Stimulated activated CD4-positive, alpha-beta T cell treated with anti-CD3 and anti-CD28 coated beads, Interleukin-12 subunit alpha, Interleukin-12 subunit beta, amount 100 ng/mL, for 48 hours (primary cell): ENCODE results near the gene SOS2.
A peak's percentile ranks its signal among the peaks of the same experiment; 100 is the strongest.
"Not testable (repeated sequence)": the region's sequence is repeated elsewhere in the genome, so short reads cannot be mapped to it uniquely, and the experiment has no call there.

Experiments
- DNase-seq, 3 donors: peaks; one replicate each; pipeline ENCODE4 v3.0.0-alpha.2; 2020; ENCODE audit warnings: low read depth in 2 of 3, low spot score in 1 of 3

SOS2 gene

DNA sequence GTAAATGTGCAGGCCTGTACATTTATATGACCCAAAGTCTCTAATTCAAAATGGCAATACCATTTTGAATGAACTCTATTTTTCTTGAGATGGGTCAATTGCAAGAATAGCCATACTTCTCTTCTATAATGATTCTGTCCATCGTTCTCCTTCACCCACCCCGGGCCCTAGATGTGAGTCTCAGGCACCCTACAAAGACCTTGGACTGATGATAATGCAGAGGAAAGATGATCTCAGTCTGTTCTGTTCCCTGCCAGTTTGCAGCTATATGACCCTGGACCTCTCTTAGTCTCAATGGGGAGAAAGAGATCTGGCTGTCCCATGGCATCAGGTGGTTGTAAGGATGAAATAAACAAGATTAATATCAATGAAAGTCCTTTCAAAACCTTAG is 145.1 kb downstream of the SOS2 start:
- DNase-seq = no peak

DNA sequence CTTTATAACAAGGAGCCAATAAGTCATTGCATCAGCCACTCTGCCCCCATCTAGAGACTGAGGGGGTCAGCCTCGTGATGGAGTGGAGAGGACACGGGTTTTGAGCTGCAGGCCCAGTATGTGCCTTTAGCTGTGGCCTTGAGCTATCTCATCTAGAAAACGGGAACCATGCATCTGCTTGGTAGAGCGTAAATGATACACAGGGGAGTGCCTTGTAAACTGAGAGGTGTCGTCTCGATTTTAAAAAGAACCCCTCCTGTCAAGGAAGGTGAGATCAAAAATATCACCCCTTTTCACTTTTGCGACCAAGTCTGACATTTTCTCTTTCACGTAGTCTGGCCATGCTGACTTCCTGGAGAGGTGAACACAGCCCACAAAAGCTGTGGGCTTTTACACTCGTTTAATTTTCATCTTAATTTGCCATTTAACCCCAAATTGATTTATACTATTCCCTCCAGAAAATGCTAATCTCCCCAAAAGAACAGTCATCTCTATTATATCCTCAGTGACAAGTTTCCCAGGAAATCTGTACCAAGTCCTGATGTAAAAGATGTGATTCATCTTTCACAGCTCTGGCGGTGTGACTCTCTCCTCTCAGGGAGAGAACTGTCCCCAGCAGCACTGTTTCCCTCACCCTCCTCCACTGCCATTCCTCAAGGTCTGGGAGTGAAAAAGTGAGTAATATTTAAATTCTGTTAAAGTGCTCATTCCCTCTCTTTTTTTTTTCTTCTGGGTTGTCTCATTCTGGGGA is 145.6 kb downstream of the SOS2 start:
- peak in 1 of 3 donors; percentile 49 for DNase-seq

DNA sequence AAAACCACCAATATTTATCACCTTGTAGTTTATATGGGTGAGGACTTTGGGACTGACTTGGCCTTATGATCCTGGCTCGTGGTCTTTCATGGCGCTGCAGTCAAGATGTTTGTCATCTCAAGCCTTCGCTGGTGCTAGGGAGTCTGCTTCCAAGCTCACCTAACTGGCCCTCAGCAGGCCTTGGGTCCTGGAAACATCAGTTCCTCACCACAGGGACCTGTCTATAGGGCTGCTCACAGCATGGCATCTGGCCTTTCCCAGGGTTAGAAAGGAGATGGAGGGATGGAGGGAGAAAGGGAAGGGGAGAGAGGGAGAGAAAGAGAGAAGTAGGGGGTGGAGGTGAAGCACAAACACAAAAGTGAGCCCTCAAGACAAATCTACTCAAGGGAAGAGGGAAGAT is 146.7 kb downstream of the SOS2 start:
- no peak for DNase-seq

DNA sequence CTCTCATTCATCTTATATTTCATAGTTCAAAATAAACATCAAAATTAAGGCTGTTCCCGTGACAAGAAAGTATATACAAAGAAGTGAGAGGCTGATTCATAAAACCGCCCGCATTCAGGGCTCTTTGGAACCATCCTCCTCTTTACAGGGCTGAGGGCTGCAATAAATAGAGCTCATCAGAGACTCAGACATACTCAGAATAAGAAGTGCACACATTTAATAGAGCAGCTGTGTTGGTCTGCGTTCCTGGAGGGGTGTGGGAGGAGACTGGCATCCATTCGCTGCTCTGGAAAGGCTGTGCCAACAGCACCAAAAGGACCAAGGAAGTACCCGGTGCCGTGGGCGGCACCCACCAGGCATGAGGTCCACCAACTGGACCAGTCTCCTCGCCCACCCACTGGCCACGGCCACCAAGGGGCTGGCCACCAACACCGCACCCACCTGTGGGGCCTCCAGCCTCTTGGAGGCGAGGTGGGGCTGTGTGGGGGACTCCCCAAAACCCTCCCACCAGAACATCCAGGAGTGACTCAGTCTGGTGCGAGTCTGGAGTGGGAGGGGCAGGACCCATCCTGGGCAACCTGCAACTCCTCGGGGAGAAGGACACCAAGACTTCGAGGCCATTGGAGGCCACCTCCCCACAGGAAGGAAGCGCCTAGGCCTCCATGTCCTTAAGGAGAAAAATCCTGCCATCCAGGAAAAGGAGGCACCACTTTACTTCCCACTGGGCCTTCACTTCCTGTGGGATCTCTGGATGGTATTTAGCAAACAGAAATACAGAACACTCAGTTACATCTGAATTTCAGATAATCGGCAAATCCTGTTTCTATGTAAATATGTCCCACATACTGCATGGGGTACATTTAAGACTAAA is 147.7 kb downstream of the SOS2 start:
- peak; percentile 59 to 63 (median 61) for DNase-seq

DNA sequence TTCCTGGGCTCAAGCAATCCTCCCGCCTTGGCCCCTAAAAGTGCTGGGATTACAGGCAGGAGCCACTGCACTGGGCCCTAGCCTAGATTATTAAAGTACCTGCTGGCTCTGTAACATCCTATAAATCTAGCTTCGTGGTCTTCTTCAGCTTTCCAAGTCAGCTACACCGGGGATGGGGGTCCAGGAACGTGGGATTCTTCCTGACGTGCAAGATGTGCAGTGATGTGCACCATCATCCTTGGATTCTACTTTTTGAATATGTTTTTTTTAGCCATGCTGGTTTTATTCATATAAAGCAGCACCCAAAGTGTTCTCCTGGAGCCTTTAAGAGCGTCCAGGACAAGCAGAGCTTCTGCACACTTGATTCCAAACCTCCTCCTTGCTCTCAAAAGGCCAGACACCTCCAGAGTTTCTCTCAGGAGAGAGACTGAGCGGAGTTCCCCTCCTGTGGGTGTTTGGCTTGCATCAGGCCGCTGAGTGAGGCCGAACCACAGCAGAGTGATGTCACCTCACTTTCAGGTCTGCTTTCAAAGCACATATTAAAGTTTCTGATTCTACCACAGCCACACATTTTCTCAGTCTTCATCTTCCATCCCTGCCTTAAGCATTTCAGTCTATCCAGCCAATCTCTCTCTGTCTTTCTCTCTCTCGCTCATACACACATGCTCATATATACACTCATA is 148.5 kb downstream of the SOS2 start:
- DNase-seq = peak; percentile 73 to 88 (median 81)

DNA sequence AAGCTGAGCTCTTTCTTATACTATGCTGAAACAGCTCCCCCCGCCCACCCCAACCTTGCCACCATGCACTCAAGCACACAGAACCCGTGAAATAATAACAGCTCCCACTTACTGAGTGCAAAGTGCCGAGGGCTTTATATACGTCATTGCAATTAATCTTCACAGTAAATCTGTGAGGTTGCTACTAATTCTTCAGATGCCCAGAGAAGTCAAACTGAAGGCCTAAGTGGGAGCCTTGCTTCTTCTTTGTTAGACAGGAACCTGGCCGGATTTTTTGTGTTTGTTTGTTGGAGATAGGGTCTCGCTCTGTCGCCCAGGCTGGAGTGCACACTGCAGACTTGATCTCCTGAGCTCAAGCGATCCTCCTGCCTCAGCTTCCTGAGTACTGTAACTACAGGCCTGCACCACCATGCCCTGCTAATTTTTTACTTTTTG is 149.1 kb downstream of the SOS2 start:
- no peak for DNase-seq

DNA sequence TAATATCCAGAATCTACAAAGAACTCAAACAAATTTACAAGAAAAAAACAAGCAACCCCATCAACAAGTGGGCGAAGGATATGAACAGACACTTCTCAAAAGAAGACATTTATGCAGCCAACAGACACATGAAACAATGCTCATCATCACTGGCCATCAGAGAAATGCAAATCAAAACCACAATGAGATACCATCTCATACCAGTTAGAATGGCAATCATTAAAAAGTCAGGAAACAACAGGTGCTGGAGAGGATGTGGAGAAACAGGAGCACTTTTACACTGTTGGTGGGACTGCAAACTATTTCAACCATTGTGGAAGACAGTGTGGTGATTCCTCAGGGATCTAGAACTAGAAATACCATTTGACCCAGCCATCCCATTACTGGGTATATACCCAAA is 152.3 kb downstream of the SOS2 start:
- not testable (repeated sequence) for DNase-seq

DNA sequence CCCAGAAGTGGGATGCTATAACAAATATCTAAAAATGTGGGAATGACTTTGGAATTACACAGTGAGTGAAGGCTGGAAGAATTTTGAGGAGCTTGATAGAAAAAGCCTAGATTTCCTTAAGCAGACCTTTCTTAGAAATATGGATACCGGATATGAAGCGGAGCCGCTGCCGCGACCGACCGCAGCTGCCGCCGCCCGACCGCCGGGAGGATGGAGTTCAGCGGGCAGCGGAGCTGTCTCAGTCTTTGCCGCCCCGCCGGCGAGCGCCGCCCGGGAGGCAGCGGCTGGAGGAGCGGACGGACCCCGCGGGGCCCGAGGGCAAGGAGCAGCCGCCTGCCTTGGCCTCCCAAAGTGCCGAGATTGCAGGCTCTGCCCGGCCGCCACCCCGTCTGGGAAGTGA is 157.7 kb downstream of the SOS2 start:
- DNase-seq = not testable (repeated sequence)

DNA sequence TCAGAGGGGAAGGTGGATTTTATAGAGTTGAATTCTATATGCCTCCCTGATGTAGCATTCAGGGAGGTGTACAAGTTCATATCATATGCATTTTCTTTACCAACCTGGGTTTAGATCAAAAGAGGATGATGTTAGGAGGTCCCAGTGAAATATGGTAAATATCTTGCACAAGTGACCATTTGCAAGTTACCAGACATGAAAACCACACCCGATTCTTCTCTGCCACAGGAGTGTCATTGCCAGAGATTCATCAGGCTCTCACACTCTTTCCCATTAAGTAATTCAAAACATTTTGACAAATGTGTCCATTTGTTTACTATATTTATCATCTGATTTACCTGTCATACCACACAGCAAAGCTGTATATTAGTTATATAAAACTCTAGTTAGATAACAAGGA is 159.0 kb downstream of the SOS2 start:
- DNase-seq = no peak

DNA sequence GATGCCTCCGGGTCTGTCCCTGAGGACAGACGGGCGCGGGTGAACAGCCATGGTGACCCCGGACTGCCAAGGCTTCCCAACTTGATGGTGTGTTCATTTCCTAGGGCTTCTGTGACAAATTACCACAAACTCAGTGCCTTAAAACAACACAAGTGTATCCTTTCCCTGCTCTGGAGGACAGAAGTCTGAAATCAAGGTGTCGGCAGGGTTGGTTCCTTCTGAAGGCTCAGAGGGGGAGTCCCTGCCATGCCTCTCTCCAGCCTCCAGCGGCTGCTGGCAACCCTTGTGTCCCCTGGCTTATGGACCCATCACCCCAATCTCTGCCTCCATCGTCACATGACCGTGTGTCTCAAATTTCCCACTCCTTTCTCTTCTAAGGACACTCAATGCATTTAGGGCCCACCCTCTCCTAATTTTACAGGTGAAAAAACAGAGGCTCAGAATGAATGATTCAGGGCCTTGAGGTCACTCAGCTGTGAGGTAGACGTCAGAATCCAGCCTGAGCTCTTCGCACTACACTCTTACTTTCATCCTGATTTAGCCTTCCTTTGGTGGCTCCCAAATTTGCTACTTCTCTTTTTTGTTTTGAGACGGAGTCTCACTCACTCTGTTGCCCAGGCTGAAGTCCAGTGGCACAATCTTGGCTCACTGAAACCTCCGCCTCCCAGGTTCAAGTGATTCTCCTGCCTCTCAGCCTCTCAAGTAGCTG is 160.4 kb downstream of the SOS2 start:
- DNase-seq = no peak

DNA sequence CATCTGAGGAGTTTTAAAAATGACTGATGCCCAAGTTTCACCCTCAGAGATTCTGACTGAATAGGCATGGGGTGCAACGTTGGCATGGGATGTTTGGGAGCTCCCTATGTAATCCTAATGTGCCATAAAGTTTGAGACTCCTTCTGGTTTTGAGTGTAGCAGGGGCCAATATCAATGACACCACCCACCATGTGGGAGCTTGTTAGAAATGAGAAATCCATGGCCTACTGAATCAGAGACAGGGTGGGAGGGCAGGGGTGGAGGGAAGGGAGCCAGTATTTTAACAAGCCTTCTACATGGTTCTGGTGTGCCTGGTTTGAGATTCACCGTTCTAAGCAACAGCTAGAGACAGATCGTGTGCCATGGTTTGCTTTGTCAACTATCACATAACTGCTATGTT is 161.1 kb downstream of the SOS2 start:
- DNase-seq = no peak

DNA sequence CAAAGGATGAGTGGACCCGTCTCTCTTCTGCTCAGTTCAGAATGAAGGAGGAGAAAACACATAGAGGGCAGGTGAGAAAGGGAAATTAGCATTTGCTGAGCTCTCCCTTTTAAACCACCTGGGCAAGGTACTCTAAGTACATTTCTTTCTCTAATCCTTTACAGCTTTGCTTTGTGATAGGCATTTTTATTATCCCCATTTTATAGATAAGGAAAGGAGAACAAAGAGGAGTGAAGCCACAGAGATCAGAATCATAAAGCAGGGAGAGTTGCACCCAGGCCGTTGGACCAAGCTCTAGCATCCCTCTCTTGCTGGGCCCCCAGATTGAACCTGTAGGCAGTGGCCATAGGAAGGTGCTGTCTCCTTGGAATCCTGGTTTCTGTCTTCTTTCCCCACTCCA is 162.1 kb downstream of the SOS2 start:
- DNase-seq = no peak

DNA sequence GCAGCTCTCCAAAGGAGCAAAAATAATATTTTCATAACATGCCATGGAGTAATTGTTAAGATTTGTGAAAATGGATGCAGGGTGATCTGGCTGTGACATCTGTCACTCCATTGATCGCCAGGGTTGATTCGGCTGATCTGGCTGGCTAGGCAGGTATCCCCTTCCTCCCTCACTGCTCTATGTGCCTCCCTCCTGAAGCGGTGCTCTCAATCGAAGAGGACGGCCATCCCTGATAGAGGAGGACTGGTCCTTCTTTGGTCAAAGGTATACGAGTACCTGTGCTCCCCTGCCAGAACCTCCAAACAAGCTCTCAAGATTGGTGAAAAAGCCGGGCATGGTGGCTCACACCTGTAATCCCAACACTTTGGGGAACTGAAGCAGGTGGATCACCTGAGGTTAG is 162.9 kb downstream of the SOS2 start:
- DNase-seq = no peak

DNA sequence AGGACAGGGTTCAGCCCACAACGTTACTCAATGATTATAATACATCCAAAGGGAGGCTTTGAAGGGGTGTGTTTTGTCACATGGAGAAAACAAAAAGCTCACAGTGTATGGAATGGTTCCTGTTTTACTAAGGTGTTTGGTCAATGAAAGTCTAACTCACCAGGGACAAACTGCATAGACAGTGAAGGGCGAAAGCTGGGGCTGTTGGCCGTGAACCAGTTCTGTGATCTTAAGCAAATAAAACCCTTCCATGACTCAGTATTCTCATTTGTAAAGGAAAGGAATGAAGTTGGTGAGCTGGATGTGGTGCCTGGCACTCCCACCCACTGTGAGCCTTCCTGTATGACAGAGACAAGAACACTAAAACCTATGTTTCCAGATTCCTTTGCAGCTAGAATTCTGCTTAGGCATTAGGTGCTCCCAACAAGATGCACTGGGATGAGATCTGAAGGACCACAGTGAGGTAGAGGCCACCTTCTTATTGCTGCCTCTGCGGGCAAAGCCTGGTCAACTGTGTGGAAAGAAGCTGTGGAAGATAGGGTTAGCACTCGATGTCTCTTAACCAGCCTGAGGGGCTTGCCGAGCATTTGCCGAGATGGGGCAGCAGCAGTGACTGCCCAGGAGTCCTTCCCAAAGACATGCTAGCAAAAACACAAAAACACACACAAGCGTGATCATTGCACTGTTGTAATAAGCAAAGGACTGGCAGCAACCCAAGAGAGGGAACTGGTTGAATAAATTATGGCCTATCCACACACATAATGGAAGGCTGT is 163.5 kb downstream of the SOS2 start:
- DNase-seq = no peak
